Stimulated activated CD8-positive, alpha-beta memory T cell treated with anti-CD3 and anti-CD28 coated beads, Interleukin-7, amount 100 ng/mL, for 1 hour (primary cell): ENCODE data around the gene GON7.
A peak's percentile ranks its signal among the peaks of the same experiment; 100 is the strongest.
"Not testable (repeated sequence)": the region's sequence is repeated elsewhere in the genome, so short reads cannot be mapped to it uniquely, and the experiment has no call there.

Experiments used
- DNase-seq, 2 donors: peaks; one replicate each; pipeline ENCODE4 v3.0.0-alpha.2; 2020; ENCODE audit warnings: low read depth in 2 of 2

Gene GON7

GRCh38 chr14:93200553-93200952, 6.3 kb downstream of the GON7 start:
- DNase-seq, result no peak

GRCh38 chr14:93199031-93199430, 7.8 kb downstream of the GON7 start:
- no peak for DNase-seq

GRCh38 chr14:93195316-93195999, 11.4 kb downstream of the GON7 start:
- DNase-seq, result no peak

GRCh38 chr14:93186956-93187355, 19.9 kb downstream of the GON7 start:
- DNase-seq, result no peak

- no peak for DNase-seq
Observed at GRCh38 chr14:93186466-93186865, 20.4 kb downstream of the GON7 start.

- DNase-seq, result no peak
Observed at GRCh38 chr14:93185349-93185720, 21.5 kb downstream of the GON7 start.

GRCh38 chr14:93184391-93185348, 22.2 kb downstream of the GON7 start, which contains the start of the genes LYSET and MOAP1:
TSS of gene LYSET (plus strand) at chr14:93185317. CDS start at chr14:93185406, 89 bp downstream.
TSS of gene MOAP1 (minus strand) at chr14:93184897. CDS start at chr14:93184242, 655 bp downstream.
- peak; percentile 79 for DNase-seq

- DNase-seq, result no peak
Observed at GRCh38 chr14:93183596-93184317, 23.1 kb downstream of the GON7 start.

GRCh38 chr14:93175492-93175891, 31.4 kb downstream of the GON7 start:
- no peak for DNase-seq

- not testable (repeated sequence) for DNase-seq
Observed at GRCh38 chr14:93174731-93175130, 32.1 kb downstream of the GON7 start.

GRCh38 chr14:93173943-93174395, 32.9 kb downstream of the GON7 start:
- no peak for DNase-seq

- DNase-seq, result no peak
Observed at GRCh38 chr14:93171376-93171775, 35.5 kb downstream of the GON7 start.

GRCh38 chr14:93170141-93170540, 36.7 kb downstream of the GON7 start:
- DNase-seq, result not testable (repeated sequence)

GRCh38 chr14:93169619-93170018, 37.2 kb downstream of the GON7 start:
- not testable (repeated sequence) for DNase-seq

- not testable (repeated sequence) for DNase-seq
Observed at GRCh38 chr14:93168610-93169009, 38.3 kb downstream of the GON7 start.

GRCh38 chr14:93165271-93166265, 41.3 kb downstream of the GON7 start:
- DNase-seq, result not testable (repeated sequence)

- DNase-seq, result no peak
Observed at GRCh38 chr14:93163564-93163963, 43.3 kb downstream of the GON7 start.

- no peak for DNase-seq
Observed at GRCh38 chr14:93161411-93161940, 45.4 kb downstream of the GON7 start.

GRCh38 chr14:93160353-93160801, 46.5 kb downstream of the GON7 start:
- no peak for DNase-seq
